HG03575 (cell line): ENCODE results near the gene CGNL1.

Experiments
- ATAC-seq: cut with Tn5 transposase; IDR thresholded peaks from one replicate; pipeline ENCODE4 v1.9.1; 2021; ENCODE audit not compliant: unreplicated experiment, insufficient number of reproducible peaks, low FRiP score; ENCODE audit errors: extremely low read depth

CGNL1 gene

GRCh38 chr15:57352535-57353316 lies 23.6 kb upstream of the CGNL1 start:
- no peak for ATAC-seq

GRCh38 chr15:57353317-57353804 lies 22.9 kb upstream of the CGNL1 start:
- ATAC-seq: no peak

- ATAC-seq: no peak
Measured at GRCh38 chr15:57354436-57355123, 21.7 kb upstream of the CGNL1 start.

- ATAC-seq: no peak
Measured at GRCh38 chr15:57355259-57355658, 21.0 kb upstream of the CGNL1 start.

- ATAC-seq: no peak
Measured at GRCh38 chr15:57356178-57356577, 20.1 kb upstream of the CGNL1 start.

- no peak for ATAC-seq
Measured at GRCh38 chr15:57356636-57357035, 19.7 kb upstream of the CGNL1 start.

GRCh38 chr15:57357799-57358198 lies 18.5 kb upstream of the CGNL1 start:
- no peak for ATAC-seq

GRCh38 chr15:57358571-57358970 lies 17.7 kb upstream of the CGNL1 start:
- no peak for ATAC-seq

GRCh38 chr15:57363661-57364060 lies 12.6 kb upstream of the CGNL1 start:
- ATAC-seq: no peak

- no peak for ATAC-seq
Measured at GRCh38 chr15:57364282-57365007, 11.9 kb upstream of the CGNL1 start.

- no peak for ATAC-seq
Measured at GRCh38 chr15:57367556-57367955, 8.7 kb upstream of the CGNL1 start.

- no peak for ATAC-seq
Measured at GRCh38 chr15:57370929-57371328, 5.4 kb upstream of the CGNL1 start.

GRCh38 chr15:57373251-57373881 lies 2.9 kb upstream of the CGNL1 start:
- no peak for ATAC-seq

- ATAC-seq: no peak
Measured at GRCh38 chr15:57373882-57374276, 2.4 kb upstream of the CGNL1 start.

- ATAC-seq: no peak
Measured at GRCh38 chr15:57376696-57377477, 582 bp downstream of the CGNL1 start.

GRCh38 chr15:57377478-57377847 lies 1.2 kb downstream of the CGNL1 start:
- no peak for ATAC-seq

- no peak for ATAC-seq
Measured at GRCh38 chr15:57379487-57379886, 3.2 kb downstream of the CGNL1 start.

- ATAC-seq: no peak
Measured at GRCh38 chr15:57380854-57381253, 4.5 kb downstream of the CGNL1 start.

GRCh38 chr15:57382215-57382614 lies 5.9 kb downstream of the CGNL1 start:
- ATAC-seq: no peak
